ENCODE results near the gene TRIM33.

TRIM33 gene
- long read RNA-seq, full-length matches to known transcripts, result 9 of 19 reads
- long read RNA-seq, partial matches to known transcripts, result 6 of 19 reads
- long read RNA-seq, other reads (novel, unspliced or antisense), result 4 of 19 reads

DNA sequence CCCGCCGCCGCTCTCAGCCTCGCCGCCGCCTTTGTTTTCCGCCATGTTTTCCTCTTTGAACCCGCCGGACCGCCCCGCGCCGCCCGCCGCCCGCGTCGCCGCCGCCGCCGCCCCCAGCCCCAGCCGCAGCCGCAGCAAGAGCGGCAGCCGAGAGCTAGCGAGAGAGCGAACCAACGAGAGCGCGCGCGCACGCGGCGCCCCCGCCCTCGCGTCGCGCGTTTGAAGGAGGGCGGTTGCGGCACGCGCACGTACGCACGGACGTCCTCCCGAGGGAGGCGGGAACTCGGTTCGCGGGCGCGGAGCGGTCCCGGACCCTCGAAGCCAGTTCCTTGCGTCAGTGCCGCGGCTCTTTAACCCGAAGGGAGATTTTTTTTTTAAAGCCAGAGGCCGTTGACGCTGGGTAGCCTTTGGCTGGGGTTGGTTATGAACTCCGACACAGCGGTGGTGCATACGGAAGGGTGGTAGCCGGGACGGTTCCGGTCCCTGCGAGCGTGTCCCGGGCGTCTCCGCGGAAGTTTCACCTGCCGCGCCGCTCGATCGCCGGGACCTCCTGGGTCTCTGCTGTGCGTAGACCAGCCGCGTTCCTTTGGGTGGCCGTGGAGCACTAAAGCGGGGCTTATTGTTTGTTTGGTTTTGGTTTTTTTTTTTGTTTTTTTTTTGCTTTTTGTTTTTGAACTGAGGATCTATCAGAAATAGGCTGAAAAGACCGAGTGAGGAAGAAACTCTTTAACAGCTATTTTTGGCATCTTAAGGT is at the start of gene TRIM33:
TRIM33 (minus strand) TSS at position 172 of the 754 bp plus-strand sequence; CDS start at position 45, 127 bp downstream.
- peak within 1 kb of the TSS; percentile 93 for H3K27ac ChIP-seq (replicated peaks)
- H3K4me3 ChIP-seq (replicated peaks; ENCODE audit: insufficient read depth, low read length), result peak within 1 kb of the TSS; percentile 98
- TF ChIP-seq, protein P1, sequence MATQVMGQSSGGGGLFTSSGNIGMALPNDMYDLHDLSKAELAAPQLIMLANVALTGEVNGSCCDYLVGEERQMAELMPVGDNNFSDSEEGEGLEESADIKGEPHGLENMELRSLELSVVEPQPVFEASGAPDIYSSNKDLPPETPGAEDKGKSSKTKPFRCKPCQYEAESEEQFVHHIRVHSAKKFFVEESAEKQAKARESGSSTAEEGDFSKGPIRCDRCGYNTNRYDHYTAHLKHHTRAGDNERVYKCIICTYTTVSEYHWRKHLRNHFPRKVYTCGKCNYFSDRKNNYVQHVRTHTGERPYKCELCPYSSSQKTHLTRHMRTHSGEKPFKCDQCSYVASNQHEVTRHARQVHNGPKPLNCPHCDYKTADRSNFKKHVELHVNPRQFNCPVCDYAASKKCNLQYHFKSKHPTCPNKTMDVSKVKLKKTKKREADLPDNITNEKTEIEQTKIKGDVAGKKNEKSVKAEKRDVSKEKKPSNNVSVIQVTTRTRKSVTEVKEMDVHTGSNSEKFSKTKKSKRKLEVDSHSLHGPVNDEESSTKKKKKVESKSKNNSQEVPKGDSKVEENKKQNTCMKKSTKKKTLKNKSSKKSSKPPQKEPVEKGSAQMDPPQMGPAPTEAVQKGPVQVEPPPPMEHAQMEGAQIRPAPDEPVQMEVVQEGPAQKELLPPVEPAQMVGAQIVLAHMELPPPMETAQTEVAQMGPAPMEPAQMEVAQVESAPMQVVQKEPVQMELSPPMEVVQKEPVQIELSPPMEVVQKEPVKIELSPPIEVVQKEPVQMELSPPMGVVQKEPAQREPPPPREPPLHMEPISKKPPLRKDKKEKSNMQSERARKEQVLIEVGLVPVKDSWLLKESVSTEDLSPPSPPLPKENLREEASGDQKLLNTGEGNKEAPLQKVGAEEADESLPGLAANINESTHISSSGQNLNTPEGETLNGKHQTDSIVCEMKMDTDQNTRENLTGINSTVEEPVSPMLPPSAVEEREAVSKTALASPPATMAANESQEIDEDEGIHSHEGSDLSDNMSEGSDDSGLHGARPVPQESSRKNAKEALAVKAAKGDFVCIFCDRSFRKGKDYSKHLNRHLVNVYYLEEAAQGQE (IDR thresholded peaks at IDR 0.05; ENCODE audit: insufficient replicate concordance, low read depth), result peak; percentile 38
- TF ChIP-seq POLR2AphosphoS5 (IDR thresholded peaks at IDR 0.05; ENCODE audit: low read depth), result peak; percentile 91
- peak; percentile 46; the same call in 1 of the 2 replicates for TF ChIP-seq GABPA (IDR thresholded peaks at IDR 0.05; ENCODE audit: low read depth)
- TF ChIP-seq SPI1 (IDR thresholded peaks at IDR 0.05; ENCODE audit: borderline replicate concordance, low read depth), result peak; percentile 9; the same call in 1 of the 2 replicates
- TF ChIP-seq, protein P2, sequence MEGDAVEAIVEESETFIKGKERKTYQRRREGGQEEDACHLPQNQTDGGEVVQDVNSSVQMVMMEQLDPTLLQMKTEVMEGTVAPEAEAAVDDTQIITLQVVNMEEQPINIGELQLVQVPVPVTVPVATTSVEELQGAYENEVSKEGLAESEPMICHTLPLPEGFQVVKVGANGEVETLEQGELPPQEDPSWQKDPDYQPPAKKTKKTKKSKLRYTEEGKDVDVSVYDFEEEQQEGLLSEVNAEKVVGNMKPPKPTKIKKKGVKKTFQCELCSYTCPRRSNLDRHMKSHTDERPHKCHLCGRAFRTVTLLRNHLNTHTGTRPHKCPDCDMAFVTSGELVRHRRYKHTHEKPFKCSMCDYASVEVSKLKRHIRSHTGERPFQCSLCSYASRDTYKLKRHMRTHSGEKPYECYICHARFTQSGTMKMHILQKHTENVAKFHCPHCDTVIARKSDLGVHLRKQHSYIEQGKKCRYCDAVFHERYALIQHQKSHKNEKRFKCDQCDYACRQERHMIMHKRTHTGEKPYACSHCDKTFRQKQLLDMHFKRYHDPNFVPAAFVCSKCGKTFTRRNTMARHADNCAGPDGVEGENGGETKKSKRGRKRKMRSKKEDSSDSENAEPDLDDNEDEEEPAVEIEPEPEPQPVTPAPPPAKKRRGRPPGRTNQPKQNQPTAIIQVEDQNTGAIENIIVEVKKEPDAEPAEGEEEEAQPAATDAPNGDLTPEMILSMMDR (IDR thresholded peaks at IDR 0.05; ENCODE audit: insufficient read depth, low read length), result no peak
- H3K27me3 ChIP-seq (ENCODE audit: insufficient read depth, poor library complexity, severe bottlenecking), result no peaks in the 10 kb centered on the region
- DNase-seq (ENCODE audit: low read depth in 1 of 2, low spot score in 1 of 2), result peak; percentile 87 to 90

DNA sequence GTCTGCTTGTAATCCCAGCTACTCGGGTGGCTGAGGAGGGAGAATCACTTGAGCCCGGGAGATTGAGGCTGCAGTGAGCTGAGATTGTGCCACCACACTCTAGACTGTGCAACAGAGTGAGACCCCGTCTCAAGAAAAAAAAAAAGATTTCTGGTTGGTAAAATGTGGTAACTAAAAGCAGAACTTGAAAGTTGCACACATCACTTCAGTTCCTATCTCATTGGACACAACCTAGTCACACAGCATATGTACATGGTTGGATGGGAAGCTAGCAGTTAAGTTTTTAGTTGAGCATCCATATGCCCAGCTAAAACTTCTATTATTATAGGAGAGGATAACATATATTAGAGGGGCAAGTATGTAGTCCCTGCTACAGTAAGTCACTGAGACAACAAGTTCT is 48.4 kb upstream of the TRIM33 start:
- no peak overlapping the region for H3K4me3 ChIP-seq (replicated peaks; ENCODE audit: insufficient read depth, low read length)
- no peak overlapping the region for H3K27ac ChIP-seq (replicated peaks)
- H3K27me3 ChIP-seq (ENCODE audit: insufficient read depth, poor library complexity, severe bottlenecking), result no peaks in the 10 kb centered on the region
- TF ChIP-seq, protein P1 (IDR thresholded peaks at IDR 0.05; ENCODE audit: insufficient replicate concordance, low read depth), result no peak
- no peak for TF ChIP-seq GABPA (IDR thresholded peaks at IDR 0.05; ENCODE audit: low read depth)
- TF ChIP-seq SPI1 (IDR thresholded peaks at IDR 0.05; ENCODE audit: borderline replicate concordance, low read depth), result peak; percentile 62; the same call in 1 of the 2 replicates
- no peak for TF ChIP-seq POLR2AphosphoS5 (IDR thresholded peaks at IDR 0.05; ENCODE audit: low read depth)
- TF ChIP-seq, protein P2 (IDR thresholded peaks at IDR 0.05; ENCODE audit: insufficient read depth, low read length), result no peak
- DNase-seq (ENCODE audit: low read depth in 1 of 2, low spot score in 1 of 2), result peak in 1 of 2 experiments; percentile 35

GRCh38 chr1:114558544-114558943 is 47.5 kb upstream of the TRIM33 start:
- Histone ChIP-seq H3K27ac (replicated peaks) (no peak overlapping the region), H3K4me3 (replicated peaks; ENCODE audit: insufficient read depth, low read length) (no peak overlapping the region), H3K27me3 (ENCODE audit: insufficient read depth, poor library complexity, severe bottlenecking) (no peaks in the 10 kb centered on the region)
- no peak for TF ChIP-seq SPI1 (IDR thresholded peaks at IDR 0.05; ENCODE audit: borderline replicate concordance, low read depth)
- TF ChIP-seq, protein P2 (IDR thresholded peaks at IDR 0.05; ENCODE audit: insufficient read depth, low read length), result peak; percentile 5
- DNase-seq (ENCODE audit: low read depth in 1 of 2, low spot score in 1 of 2), result no peak

Measured in HL-60 (cell line).